SK-N-SH (cell line): ENCODE measurements around the gene IGF2BP3. TPM values are rescaled to one million over a fixed set of nuclear protein-coding genes. Genes with fewer than 3 reads are reported as not detected.

Experiments used
- CTCF ChIA-PET: fragments of 300-600, 350-600 bp; formaldehyde crosslinking; extraction: SDS; loops from one replicate; lab custom pipeline; 2021; lab: Yijun Ruan, JAX
- POLR2A ChIA-PET: fragments of 350-600 bp; sonication (Branson Sonifier 250); formaldehyde crosslinking; extraction: SDS; loops from one replicate; lab custom pipeline; 2020; ENCODE audit warnings: antibody characterized with exemption, inconsistent platforms; lab: Yijun Ruan, JAX
- DNase-seq: peaks from one replicate; pipeline ENCODE4 v3.0.0; 2012
- H2AFZ ChIP-seq: fragments of 200-600 bp; sonication (generic); 2 replicates; pipeline ENCODE4 v1.8.1; 2016; ENCODE audit warnings: antibody characterized with exemption, mild to moderate bottlenecking, low read depth
- H3F3A ChIP-seq: fragments of 200-600 bp; sonication (generic); replicated peaks from 2 replicates; pipeline ENCODE3; 2016; ENCODE audit warnings: antibody characterized with exemption, mild to moderate bottlenecking; ENCODE audit not compliant: insufficient read depth
- H3K27ac ChIP-seq, 2 experiments: fragments of 200-500 bp in 1 of 2; fragments of 200-600 bp in 1 of 2; sonication (Bioruptor generic) in 1 of 2; sonication (generic), shearing (Covaris generic) in 1 of 2; 2 replicates each; pipeline versions ENCODE4 v1.5.1 to v1.6.1; 2014 to 2016; ENCODE audit warnings: low read depth in 2 of 2, inconsistent platforms in 1 of 2, low read length in 1 of 2, mild to moderate bottlenecking in 1 of 2, mixed read lengths in 1 of 2
- H3K27me3 ChIP-seq: fragments of 200-600 bp; sonication (generic), shearing (Covaris generic); 2 replicates; pipeline ENCODE4 v1.6.1; 2016; ENCODE audit warnings: mixed run types; ENCODE audit not compliant: insufficient read depth
- H3K36me3 ChIP-seq, 2 experiments: fragments of 200-500 bp in 1 of 2; fragments of 200-600 bp in 1 of 2; sonication (Bioruptor generic) in 1 of 2; sonication (generic) in 1 of 2; replicated peaks in 1 of 2; 2 replicates each; pipeline versions ENCODE3 to v1.5.1; 2014 to 2016; ENCODE audit warnings: low read length in 1 of 2, mild to moderate bottlenecking in 1 of 2; ENCODE audit not compliant: insufficient read depth in 2 of 2, control insufficient read depth in 1 of 2
- H3K4me1 ChIP-seq, 2 experiments: fragments of 200-500 bp in 1 of 2; fragments of 200-600 bp in 1 of 2; sonication (Bioruptor generic) in 1 of 2; sonication (generic), shearing (Covaris generic) in 1 of 2; 2 replicates each; pipeline versions ENCODE4 v1.5.1 to v1.6.1; 2014 to 2016; ENCODE audit warnings: low read depth in 1 of 2, low read length in 1 of 2, mixed run types in 1 of 2; ENCODE audit not compliant: insufficient read depth in 2 of 2, control insufficient read depth in 1 of 2
- H3K4me2 ChIP-seq: fragments of 200-600 bp; sonication (generic), shearing (Covaris generic); 2 replicates; pipeline ENCODE4 v1.6.1; 2017; ENCODE audit warnings: mixed run types
- H3K4me3 ChIP-seq, 2 experiments: fragments of 200-500 bp in 1 of 2; fragments of 200-600 bp in 1 of 2; sonication (Bioruptor generic) in 1 of 2; sonication (generic), shearing (Covaris generic) in 1 of 2; 2 replicates each; pipeline versions ENCODE4 v1.5.1 to v1.8.1; 2014 to 2016; ENCODE audit warnings: low read depth in 2 of 2, inconsistent platforms in 1 of 2, low read length in 1 of 2, mild to moderate bottlenecking in 1 of 2, mixed read lengths in 1 of 2, moderate library complexity in 1 of 2
- H3K79me2 ChIP-seq: fragments of 200-600 bp; sonication (generic); 2 replicates; pipeline ENCODE4 v1.8.1; 2017; ENCODE audit warnings: mild to moderate bottlenecking; ENCODE audit not compliant: insufficient read depth
- H3K9ac ChIP-seq: fragments of 200-600 bp; sonication (generic); 2 replicates; pipeline ENCODE4 v1.6.1; 2017; ENCODE audit warnings: mixed run types
- H3K9me2 ChIP-seq: fragments of 200-600 bp; sonication (generic); 2 replicates; pipeline ENCODE4 v1.6.1; 2017; ENCODE audit warnings: mixed run types
- H3K9me3 ChIP-seq: fragments of 200-600 bp; sonication (generic); 2 replicates; pipeline ENCODE4 v1.6.1; 2017; ENCODE audit warnings: mixed run types, mild to moderate bottlenecking, moderate library complexity
- H4K20me1 ChIP-seq: fragments of 200-600 bp; sonication (generic); 2 replicates; pipeline ENCODE4 v1.6.1; 2017; ENCODE audit warnings: mild to moderate bottlenecking, mixed run types; ENCODE audit not compliant: insufficient read depth
- CHD2 ChIP-seq: fragments of 150-350 bp; IDR thresholded peaks from 2 replicates; pipeline ENCODE4 v1.6.1; 2018; ENCODE audit warnings: low read length; ENCODE audit not compliant: partially characterized antibody
- CTCF ChIP-seq: fragments of 200-600 bp; sonication (generic); IDR thresholded peaks from 2 replicates; pipeline ENCODE4 v1.6.1; 2017; ENCODE audit warnings: antibody characterized with exemption, mild to moderate bottlenecking, moderate library complexity
- ELF1 ChIP-seq: IDR thresholded peaks from 2 replicates; pipeline ENCODE4 v1.4.0; 2012
- FOSL2 ChIP-seq: IDR thresholded peaks from 2 replicates; pipeline ENCODE4 v1.4.0; 2012; ENCODE audit warnings: low read depth, mild to moderate bottlenecking, moderate library complexity, borderline replicate concordance
- GABPA ChIP-seq: IDR thresholded peaks from 2 replicates; pipeline ENCODE4 v1.4.0; 2012; ENCODE audit warnings: low read depth, mild to moderate bottlenecking
- JUND ChIP-seq: IDR thresholded peaks from 2 replicates; pipeline ENCODE4 v1.4.0; 2012
- MEF2A ChIP-seq: IDR thresholded peaks from 2 replicates; pipeline ENCODE4 v1.4.0; 2012; ENCODE audit warnings: low read depth, borderline replicate concordance
- NRF1 ChIP-seq: IDR thresholded peaks from 2 replicates; pipeline ENCODE4 v1.6.1; 2012; ENCODE audit warnings: low read depth, mild to moderate bottlenecking, low read length
- RAD21 ChIP-seq: IDR thresholded peaks from 2 replicates; pipeline ENCODE4 v1.6.1; 2012; ENCODE audit warnings: mild to moderate bottlenecking, low read length
- RCOR1 ChIP-seq: fragments of 150-350 bp; IDR thresholded peaks from 2 replicates; pipeline ENCODE4 v1.6.1; 2017; ENCODE audit warnings: antibody characterized with exemption, low read length
- REST ChIP-seq: IDR thresholded peaks from 2 replicates; pipeline ENCODE4 v1.6.1; 2012; ENCODE audit warnings: mild to moderate bottlenecking, low read depth, low read length, moderate library complexity
- RFX5 ChIP-seq: IDR thresholded peaks from 2 replicates; pipeline ENCODE4 v1.6.1; 2012; ENCODE audit warnings: mild to moderate bottlenecking, improper control_type of control experiment, low read length
- RXRA ChIP-seq: IDR thresholded peaks from 2 replicates; pipeline ENCODE4 v1.4.0; 2012; ENCODE audit warnings: low read depth, mild to moderate bottlenecking, borderline replicate concordance
- SMC3 ChIP-seq: IDR thresholded peaks from 2 replicates; pipeline ENCODE4 v1.6.1; 2012; ENCODE audit warnings: low read depth, low read length, improper control_type of control experiment
- TAF1 ChIP-seq: IDR thresholded peaks from 2 replicates; pipeline ENCODE4 v1.6.1; 2012; ENCODE audit warnings: low read depth, mild to moderate bottlenecking, low read length, moderate library complexity, borderline replicate concordance
- TCF12 ChIP-seq: IDR thresholded peaks from 2 replicates; pipeline ENCODE4 v1.4.0; 2012
- TEAD4 ChIP-seq: IDR thresholded peaks from 2 replicates; pipeline ENCODE4 v1.4.0; 2012; ENCODE audit warnings: mild to moderate bottlenecking, borderline replicate concordance; ENCODE audit not compliant: insufficient read depth
- ZBTB33 ChIP-seq: IDR thresholded peaks from 2 replicates; pipeline ENCODE4 v1.4.0; 2012; ENCODE audit warnings: low read depth, borderline replicate concordance
- WGBS: methylation state at CpG from one replicate; pipeline ENCODE4 v1.1.6; 2017; ENCODE audit warnings: low lambda C conversion rate; 5-methylcytosine and 5-hydroxymethylcytosine counted together
- polyA plus RNA-seq, 3 experiments: library from polyadenylated mRNA; depleted of rRNA; stranded (reverse); fragments of >200 nt; gene quantifications; 2 replicates each; pipeline ENCODE4 v1.2.3, GENCODE V29; 2012
- TF ChIP-seq, protein P1 (sequence below): IDR thresholded peaks from 2 replicates; pipeline ENCODE4; 2012
- TF ChIP-seq, protein P2 (sequence below): fragments of 150-350 bp; IDR thresholded peaks from 2 replicates; pipeline ENCODE4 v1.6.1; 2017; ENCODE audit warnings: antibody characterized with exemption, low read length, low read depth, borderline replicate concordance

The IGF2BP3 gene
- polyA plus RNA-seq, 1 of the 3 experiments (the other 2 are of a cell fraction), result 34.4 TPM

GRCh38 chr7:23434147-23434917, 36.0 kb downstream of the IGF2BP3 start:
- Histone ChIP-seq H3K4me1 (peaks cover 3 to 19% of the 10 kb centered on the region in 2 experiments; a peak in 3 of 4 replicates), H3K4me3 (no peak overlapping the region), H3F3A (peaks cover 19% of the 10 kb centered on the region), H4K20me1 (peaks cover 71% of the 10 kb centered on the region), H3K79me2 (peaks cover 98% of the 10 kb centered on the region), H3K4me2 (no peak overlapping the region), H3K9me2 (no peaks in the 10 kb centered on the region), H3K9me3 (no peaks in the 10 kb centered on the region), H3K27me3 (no peaks in the 10 kb centered on the region), H3K9ac (no peak overlapping the region), H3K27ac (no peak overlapping the region), H2AFZ (no peak overlapping the region), H3K36me3 (peaks cover 0 to 14% of the 10 kb centered on the region in 2 experiments)
- CTCF ChIA-PET, result interaction anchor here (1.1 to 2.1 kb wide), 4 partner anchors 13 to 53 kb away, joined by 3 to 5 read pairs (median 3); no protein-coding TSS in a partner anchor
- no peak for DNase-seq
- POLR2A ChIA-PET, result no interaction called here
- WGBS, result 90% methylated on average over 5 of the region's 5 CpGs
- TF ChIP-seq TEAD4 (no peak), JUND (no peak), RCOR1 (no peak), ELF1 (no peak), FOSL2 (no peak), GABPA (no peak), SMC3 (no peak), CHD2 (no peak), NRF1 (no peak), RXRA (no peak), TCF12 (no peak), RAD21 (no peak), RFX5 (no peak), ZBTB33 (no peak), REST (no peak), MEF2A (no peak), TAF1 (no peak), CTCF (no peak)
- TF ChIP-seq, protein P1, sequence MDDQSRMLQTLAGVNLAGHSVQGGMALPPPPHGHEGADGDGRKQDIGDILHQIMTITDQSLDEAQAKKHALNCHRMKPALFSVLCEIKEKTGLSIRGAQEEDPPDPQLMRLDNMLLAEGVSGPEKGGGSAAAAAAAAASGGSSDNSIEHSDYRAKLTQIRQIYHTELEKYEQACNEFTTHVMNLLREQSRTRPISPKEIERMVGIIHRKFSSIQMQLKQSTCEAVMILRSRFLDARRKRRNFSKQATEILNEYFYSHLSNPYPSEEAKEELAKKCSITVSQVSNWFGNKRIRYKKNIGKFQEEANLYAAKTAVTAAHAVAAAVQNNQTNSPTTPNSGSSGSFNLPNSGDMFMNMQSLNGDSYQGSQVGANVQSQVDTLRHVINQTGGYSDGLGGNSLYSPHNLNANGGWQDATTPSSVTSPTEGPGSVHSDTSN, result no peak
- TF ChIP-seq, protein P2, sequence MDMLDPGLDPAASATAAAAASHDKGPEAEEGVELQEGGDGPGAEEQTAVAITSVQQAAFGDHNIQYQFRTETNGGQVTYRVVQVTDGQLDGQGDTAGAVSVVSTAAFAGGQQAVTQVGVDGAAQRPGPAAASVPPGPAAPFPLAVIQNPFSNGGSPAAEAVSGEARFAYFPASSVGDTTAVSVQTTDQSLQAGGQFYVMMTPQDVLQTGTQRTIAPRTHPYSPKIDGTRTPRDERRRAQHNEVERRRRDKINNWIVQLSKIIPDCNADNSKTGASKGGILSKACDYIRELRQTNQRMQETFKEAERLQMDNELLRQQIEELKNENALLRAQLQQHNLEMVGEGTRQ, result no peak
